Stimulated activated CD4-positive, alpha-beta T cell treated with anti-CD3 and anti-CD28 coated beads, Interleukin-15, amount 100 ng/mL, for 1 hour (primary cell): ENCODE data around the gene SSH3.

Experiments
- DNase-seq, 2 donors: peaks; one replicate each; pipeline ENCODE4 v3.0.0-alpha.2; 2020; ENCODE audit warnings: low read depth in 1 of 2, low spot score in 1 of 2

Gene SSH3

GRCh38 chr11:67345247-67345919, 42.1 kb downstream of the SSH3 start:
- no peak for DNase-seq

DNA sequence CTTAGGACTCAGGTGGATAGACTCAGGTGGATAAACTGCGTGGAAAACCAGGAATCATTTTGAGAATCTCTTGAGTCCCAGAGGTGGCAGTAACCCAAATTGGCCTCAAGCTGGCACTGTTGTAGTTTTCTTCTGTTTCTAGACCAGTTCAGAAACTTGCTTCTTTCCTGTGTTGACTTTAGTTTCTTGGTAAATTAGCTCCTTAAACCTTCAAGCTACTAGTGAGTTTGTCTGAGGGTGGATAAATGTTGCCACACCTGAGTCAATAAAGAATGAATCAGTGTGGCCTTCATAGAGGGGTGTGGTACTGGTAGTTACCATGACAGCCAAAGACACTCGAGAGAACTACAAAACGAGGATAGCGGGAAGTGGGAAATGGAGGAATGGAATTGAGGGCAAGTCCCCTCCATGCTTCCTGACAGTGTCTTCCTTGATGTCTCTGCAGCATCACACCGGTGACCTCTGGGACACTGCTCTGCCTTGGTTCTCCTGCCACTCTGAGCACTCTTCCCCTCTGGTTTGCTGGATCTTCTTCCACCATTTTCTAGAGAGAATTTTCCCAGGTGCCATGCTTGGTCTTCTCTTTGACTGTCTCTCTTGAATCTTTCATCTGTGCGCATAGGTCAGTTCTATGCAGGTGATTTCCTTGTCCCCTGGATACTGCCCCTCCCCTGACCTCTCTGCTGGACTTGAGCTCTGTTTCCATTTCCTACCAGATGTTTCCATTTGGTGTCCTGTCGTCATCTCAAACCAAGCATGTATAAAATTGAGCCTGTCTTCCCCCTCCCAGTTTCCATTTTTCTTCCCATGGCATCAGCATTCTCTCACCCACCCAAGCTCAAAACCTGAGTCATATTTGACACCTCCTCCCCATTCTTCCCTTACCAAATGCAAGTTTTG, 42.8 kb downstream of the SSH3 start:
- DNase-seq = no peak

- DNase-seq = no peak
Measured at GRCh38 chr11:67347964-67348749, 44.8 kb downstream of the SSH3 start.

GRCh38 chr11:67349036-67349435, 45.7 kb downstream of the SSH3 start:
- no peak for DNase-seq

DNA sequence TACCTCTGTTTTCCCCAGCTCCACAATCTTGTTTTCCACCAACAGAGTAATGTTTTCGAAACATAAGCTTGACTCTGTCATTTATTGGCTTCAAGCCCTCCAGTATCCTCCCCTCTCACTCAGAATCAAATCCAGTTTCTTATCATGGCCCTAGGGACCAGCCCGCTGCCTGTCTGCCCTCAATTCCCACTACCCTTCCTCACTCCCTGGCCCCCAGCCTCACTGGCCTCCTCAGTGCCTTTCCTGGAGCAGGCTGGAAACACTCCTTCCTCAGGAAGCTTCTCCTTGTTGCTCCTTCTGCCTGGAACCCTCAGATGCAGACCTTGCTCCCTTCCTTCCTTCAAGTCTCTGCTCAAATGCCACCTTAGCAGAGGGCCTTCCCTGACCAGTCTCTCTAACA, 46.1 kb downstream of the SSH3 start:
- no peak for DNase-seq

DNA sequence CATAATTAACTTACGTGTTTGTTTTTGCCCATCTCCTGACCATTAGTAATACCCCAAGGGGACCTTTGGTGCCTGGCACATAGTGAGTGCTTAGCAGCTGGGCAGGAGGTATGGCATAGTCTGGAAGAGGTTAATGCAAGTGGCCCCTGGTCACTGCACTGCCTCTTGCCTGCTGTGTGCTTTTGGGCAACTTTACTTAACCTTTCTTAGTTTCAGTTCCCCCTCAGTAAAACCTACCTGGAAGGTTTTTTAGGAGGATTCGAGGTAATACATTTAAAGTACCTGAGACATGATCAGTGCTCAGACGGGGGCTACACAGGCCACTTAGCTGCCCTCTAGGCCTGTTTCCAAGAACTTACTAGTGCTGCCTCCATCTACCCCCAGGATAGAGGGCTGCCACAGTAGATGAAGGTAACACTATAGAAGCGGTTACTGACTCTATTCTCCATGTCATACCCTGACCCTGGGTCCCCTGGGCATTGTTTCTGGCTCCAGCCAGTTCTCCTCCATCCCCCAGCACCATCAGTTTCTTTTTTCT, 46.7 kb downstream of the SSH3 start:
- no peak for DNase-seq

- DNase-seq = peak; percentile 40 to 56
Measured at GRCh38 chr11:67351275-67352005, 48.1 kb downstream of the SSH3 start.

GRCh38 chr11:67352546-67353316, 49.4 kb downstream of the SSH3 start:
- DNase-seq = no peak

DNA sequence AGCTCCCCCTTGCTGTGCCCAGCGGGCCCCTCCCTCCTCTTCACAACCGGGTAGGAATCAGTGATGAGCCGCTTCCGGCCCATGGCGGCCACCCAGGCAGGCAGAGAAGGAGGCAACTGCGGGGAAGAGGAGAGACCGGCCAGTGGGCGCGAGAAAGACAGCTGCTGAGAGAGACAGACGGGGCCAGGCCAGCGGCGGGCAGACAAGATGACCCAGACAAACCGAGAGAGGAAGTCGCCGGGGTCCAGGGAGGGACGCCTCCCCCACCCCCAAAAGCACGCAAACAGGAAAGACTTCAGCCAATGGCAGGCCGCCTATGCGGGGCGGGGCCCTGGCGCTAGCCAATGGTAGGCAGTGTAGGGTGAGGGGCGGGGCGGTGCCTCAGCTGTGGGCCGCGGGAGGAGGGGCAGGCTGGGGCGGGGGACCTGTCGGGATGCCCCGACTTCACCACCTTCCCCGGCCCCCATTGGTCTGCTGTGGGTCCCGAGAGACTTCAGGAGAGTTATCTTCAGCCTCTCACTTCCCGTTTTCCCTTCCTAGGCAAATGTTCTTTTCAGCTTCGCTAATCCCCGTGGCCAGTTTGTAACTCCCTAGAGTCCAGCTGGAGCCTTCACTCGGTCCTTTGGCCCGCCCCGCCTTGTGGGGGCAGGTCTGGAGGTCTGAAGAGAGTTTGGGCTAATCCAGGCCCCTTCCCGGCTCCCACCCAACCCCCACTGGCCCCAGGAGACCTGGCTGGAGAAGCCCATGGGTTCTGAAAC, 50.2 kb downstream of the SSH3 start, which contains the start of gene POLD4:
Gene POLD4, minus strand, starts transcription at position 230 of the 758 bp plus-strand sequence. Its CDS starts 147 bp downstream, at position 83.
- peak; percentile 93 to 94 for DNase-seq

- DNase-seq = no peak
Measured at GRCh38 chr11:67354075-67355022, 51.0 kb downstream of the SSH3 start.

DNA sequence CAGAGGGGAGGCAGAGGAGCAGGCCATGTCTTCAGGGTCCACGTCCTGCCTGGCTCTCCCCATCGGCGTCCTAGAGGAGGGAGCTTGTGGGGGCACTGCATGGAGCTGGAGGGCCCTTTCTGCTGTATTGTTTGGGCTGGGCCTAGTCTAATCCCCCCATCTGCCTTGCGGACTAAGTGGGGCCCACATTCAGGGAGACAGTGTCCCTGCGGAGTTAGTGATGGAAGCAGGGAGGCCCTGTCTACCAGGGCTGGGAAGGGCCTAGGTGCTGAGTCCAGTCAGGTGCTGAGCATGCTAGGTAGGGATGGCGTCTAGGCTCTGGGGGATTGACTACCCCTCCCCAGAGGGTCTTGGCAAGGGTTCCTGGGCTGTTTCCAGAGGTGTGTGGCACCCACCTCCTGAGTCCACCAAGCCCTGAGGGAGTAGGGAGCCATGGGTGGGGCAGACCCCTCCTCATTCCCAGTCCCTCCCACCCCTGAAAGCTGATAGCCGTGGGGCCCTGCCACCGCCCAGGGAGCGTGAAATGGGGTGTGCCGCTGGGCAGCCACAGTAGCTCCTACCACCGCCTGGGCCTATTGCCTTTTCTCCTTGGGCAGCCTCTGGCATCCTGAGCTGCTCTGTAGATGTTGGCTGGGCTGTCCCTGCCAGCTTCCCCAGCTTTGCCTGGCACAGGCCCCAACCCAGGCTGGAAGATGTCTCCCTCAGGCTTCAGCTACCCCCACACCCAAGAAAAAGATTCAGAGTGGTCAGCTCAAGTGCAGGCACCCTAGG, 51.9 kb downstream of the SSH3 start:
- no peak for DNase-seq

GRCh38 chr11:67355794-67356386, 52.6 kb downstream of the SSH3 start:
- DNase-seq = no peak

DNA sequence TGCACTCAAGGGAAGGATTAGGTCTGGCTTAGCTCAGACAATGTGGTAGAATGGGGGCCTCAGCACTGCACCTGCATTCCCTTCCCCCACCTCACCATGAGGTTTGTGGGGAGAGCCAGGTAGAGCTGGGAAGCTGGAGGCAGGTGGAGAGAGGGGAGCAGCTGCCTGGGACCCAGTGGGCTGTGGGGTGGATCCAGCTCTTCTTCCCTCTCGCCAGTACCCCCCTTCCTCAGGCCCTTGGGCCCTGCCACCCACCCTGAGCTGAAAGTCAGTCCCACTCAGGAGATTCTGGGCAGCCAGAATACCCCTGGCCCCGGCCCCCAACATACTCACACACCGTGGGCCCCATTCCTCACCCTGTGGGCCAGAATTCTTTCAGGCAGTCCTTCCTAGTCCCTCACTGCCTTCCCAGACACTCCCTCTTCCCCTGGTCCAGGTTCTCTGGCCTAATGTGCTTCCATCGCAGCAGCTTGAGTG, 53.1 kb downstream of the SSH3 start:
- no peak for DNase-seq

- peak in 1 of 2 donors; percentile 44 for DNase-seq
Measured at GRCh38 chr11:67356864-67357561, 53.7 kb downstream of the SSH3 start.

- no peak for DNase-seq
Measured at GRCh38 chr11:67357831-67358670, 54.7 kb downstream of the SSH3 start.
